OCI-LY1 (cell line): ENCODE measurements around the gene ALG9.

Source experiments
- H2AFZ ChIP-seq: fragments of 200-600 bp; sonication (generic), shearing (Covaris generic); 2 replicates; pipeline ENCODE4 v1.6.0; 2014; ENCODE audit warnings: antibody characterized with exemption, mild to moderate bottlenecking, low read length
- H3F3A ChIP-seq: fragments of 200-600 bp; sonication (generic), shearing (Covaris generic); 2 replicates; pipeline ENCODE4 v1.6.0; 2014; ENCODE audit warnings: mild to moderate bottlenecking, antibody characterized with exemption, low read length, moderate library complexity; ENCODE audit not compliant: insufficient read depth
- H3K27ac ChIP-seq: fragments of 200-600 bp; sonication (generic); 2 replicates; pipeline ENCODE4 v1.5.1; 2014; ENCODE audit warnings: low read length, mixed run types, mild to moderate bottlenecking, low read depth; ENCODE audit not compliant: poor library complexity, severe bottlenecking
- H3K27me3 ChIP-seq: fragments of 200-600 bp; sonication (generic); 2 replicates; pipeline ENCODE4 v1.6.0; 2014; ENCODE audit warnings: antibody characterized with exemption, mild to moderate bottlenecking, low read length, moderate library complexity; ENCODE audit not compliant: insufficient read depth
- H3K36me3 ChIP-seq: fragments of 200-600 bp; sonication (generic); 2 replicates; pipeline ENCODE4 v1.6.1; 2014; ENCODE audit warnings: mild to moderate bottlenecking, antibody characterized with exemption, low read length, moderate library complexity, mixed read lengths; ENCODE audit not compliant: insufficient read depth
- H3K4me1 ChIP-seq: fragments of 200-600 bp; sonication (generic); 2 replicates; pipeline ENCODE4 v1.5.1; 2014; ENCODE audit warnings: mild to moderate bottlenecking, low read length, moderate library complexity; ENCODE audit not compliant: insufficient read depth, severe bottlenecking
- H3K4me2 ChIP-seq: fragments of 200-600 bp; sonication (generic), shearing (Covaris generic); 2 replicates; pipeline ENCODE4 v1.6.1; 2014; ENCODE audit warnings: low read length
- H3K4me3 ChIP-seq: fragments of 200-600 bp; sonication (generic); 2 replicates; pipeline ENCODE4 v1.5.1; 2014; ENCODE audit warnings: low read length, low read depth, mild to moderate bottlenecking, mixed read lengths; ENCODE audit not compliant: poor library complexity, severe bottlenecking
- H3K79me2 ChIP-seq: fragments of 200-600 bp; shearing (Covaris generic); 2 replicates; pipeline ENCODE4 v1.6.1; 2016; ENCODE audit warnings: mixed run types, low read length, mixed read lengths; ENCODE audit not compliant: insufficient read depth
- H3K9ac ChIP-seq: fragments of 200-600 bp; sonication (generic), shearing (Covaris generic); 2 replicates; pipeline ENCODE4 v1.6.1; 2014; ENCODE audit warnings: mild to moderate bottlenecking, low read length, mixed read lengths
- H3K9me2 ChIP-seq: fragments of 200-600 bp; sonication (generic), shearing (Covaris generic); 2 replicates; pipeline ENCODE4 v1.6.1; 2014; ENCODE audit warnings: low read depth, mild to moderate bottlenecking, low read length, mixed read lengths
- H3K9me3 ChIP-seq: fragments of 200-600 bp; shearing (Covaris generic); 2 replicates; pipeline ENCODE4 v1.6.1; 2014; ENCODE audit warnings: low read length, mixed read lengths
- H4K20me1 ChIP-seq: fragments of 200-600 bp; sonication (generic), shearing (Covaris generic); 2 replicates; pipeline ENCODE4 v1.6.0; 2016; ENCODE audit warnings: mild to moderate bottlenecking, low read length; ENCODE audit not compliant: insufficient read depth
- CTCF ChIP-seq: fragments of 200-600 bp; sonication (generic), shearing (Covaris generic); IDR thresholded peaks from 2 replicates; pipeline ENCODE4 v1.5.1; 2017; ENCODE audit warnings: mild to moderate bottlenecking, antibody characterized with exemption, low read length, moderate library complexity, mixed read lengths
- EZH2 ChIP-seq: fragments of 200-600 bp; sonication (generic), shearing (Covaris generic); IDR thresholded peaks from 2 replicates; pipeline ENCODE4 v1.8.0; 2017; ENCODE audit warnings: borderline replicate concordance, mixed run types, mild to moderate bottlenecking, antibody characterized with exemption, low read length, moderate library complexity, mixed read lengths

ALG9 gene

GRCh38 chr11:111759778-111760407, 111.5 kb downstream of the ALG9 start:
- no peak overlapping the region for H3K4me2 ChIP-seq
- no peaks in the 10 kb centered on the region for H4K20me1 ChIP-seq
- no peaks in the 10 kb centered on the region for H3K9me2 ChIP-seq
- no peaks in the 10 kb centered on the region for H3F3A ChIP-seq
- no peaks in the 10 kb centered on the region for H3K27me3 ChIP-seq
- peaks cover 97% of the 10 kb centered on the region for H3K36me3 ChIP-seq
- H3K9ac ChIP-seq, result no peak overlapping the region
- peaks cover 2% of the 10 kb centered on the region for H3K79me2 ChIP-seq
- H2AFZ ChIP-seq, result no peak overlapping the region
- no peaks in the 10 kb centered on the region for H3K9me3 ChIP-seq
- H3K27ac ChIP-seq, result no peak overlapping the region
- TF ChIP-seq CTCF, result no peak
- no peak for TF ChIP-seq EZH2
- no peak overlapping the region for H3K4me3 ChIP-seq
- H3K4me1 ChIP-seq, result peaks cover 11% of the 10 kb centered on the region

GRCh38 chr11:111759376-111759775, 112.0 kb downstream of the ALG9 start:
- no peaks in the 10 kb centered on the region for H3K9me2 ChIP-seq
- no peak overlapping the region for H3K27ac ChIP-seq
- no peaks in the 10 kb centered on the region for H3F3A ChIP-seq
- TF ChIP-seq EZH2, result no peak
- H3K4me3 ChIP-seq, result no peak overlapping the region
- H2AFZ ChIP-seq, result no peak overlapping the region
- H3K4me1 ChIP-seq, result peaks cover 6% of the 10 kb centered on the region
- no peaks in the 10 kb centered on the region for H4K20me1 ChIP-seq
- H3K27me3 ChIP-seq, result no peaks in the 10 kb centered on the region
- no peaks in the 10 kb centered on the region for H3K79me2 ChIP-seq
- H3K4me2 ChIP-seq, result no peak overlapping the region
- no peak overlapping the region for H3K9ac ChIP-seq
- no peaks in the 10 kb centered on the region for H3K9me3 ChIP-seq
- peaks cover 99% of the 10 kb centered on the region for H3K36me3 ChIP-seq

- Histone ChIP-seq H3K27me3 (no peaks in the 10 kb centered on the region), H3K9me3 (no peaks in the 10 kb centered on the region), H2AFZ (no peak overlapping the region), H3K36me3 (peaks cover 98% of the 10 kb centered on the region), H3K9ac (no peak overlapping the region), H4K20me1 (no peaks in the 10 kb centered on the region), H3K9me2 (no peaks in the 10 kb centered on the region), H3K27ac (no peak overlapping the region), H3F3A (no peaks in the 10 kb centered on the region), H3K4me3 (no peak overlapping the region), H3K79me2 (no peaks in the 10 kb centered on the region), H3K4me2 (no peak overlapping the region), H3K4me1 (no peaks in the 10 kb centered on the region)
- TF ChIP-seq EZH2, result no peak
- no peak for TF ChIP-seq CTCF
These were observed 115.3 kb downstream of the ALG9 start for GRCh38 chr11:111756097-111756496.

GRCh38 chr11:111749646-111750045, 121.7 kb downstream of the ALG9 start:
- no peaks in the 10 kb centered on the region for H3K27me3 ChIP-seq
- no peak overlapping the region for H3K4me3 ChIP-seq
- TF ChIP-seq CTCF, result no peak
- no peak for TF ChIP-seq EZH2
- H3K4me2 ChIP-seq, result no peak overlapping the region
- no peak overlapping the region for H3K27ac ChIP-seq
- no peak overlapping the region for H3K9ac ChIP-seq
- no peaks in the 10 kb centered on the region for H3K79me2 ChIP-seq
- no peaks in the 10 kb centered on the region for H4K20me1 ChIP-seq
- no peaks in the 10 kb centered on the region for H3K9me2 ChIP-seq
- H3F3A ChIP-seq, result no peaks in the 10 kb centered on the region
- no peaks in the 10 kb centered on the region for H3K4me1 ChIP-seq
- H3K36me3 ChIP-seq, result peaks cover 93% of the 10 kb centered on the region
- H2AFZ ChIP-seq, result no peak overlapping the region
- H3K9me3 ChIP-seq, result no peaks in the 10 kb centered on the region
